ENCODE results near the gene FAT1. TPM values are rescaled to one million over a fixed set of nuclear protein-coding genes. Genes with fewer than 3 reads are reported as not detected.

FAT1 gene
- total RNA-seq, 1 experiment from 2014 or later = 197 TPM

DNA sequence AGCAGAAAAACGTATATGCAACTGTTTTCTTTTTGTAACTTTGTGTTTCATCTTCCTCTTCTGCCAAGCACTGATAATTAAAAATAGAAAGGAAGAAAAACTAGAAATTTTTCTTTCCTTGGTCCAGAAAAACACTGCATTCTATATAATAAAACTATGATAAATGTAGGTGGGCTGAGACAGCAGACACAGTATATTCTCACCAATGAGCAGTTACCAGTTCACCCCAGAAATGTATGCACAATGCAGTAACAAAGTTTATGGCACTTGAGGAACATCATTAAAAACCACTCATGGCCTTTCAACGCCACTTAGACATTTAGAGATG, 79.4 kb downstream of the FAT1 start:
- Mint-ChIP-seq H3K4me3 (ENCODE audit: low read depth, unreplicated experiment) (no peak overlapping the region), H3K27me3 (ENCODE audit: unreplicated experiment) (no peaks in the 10 kb centered on the region), H3K9me3 (ENCODE audit: low read depth, unreplicated experiment) (no peaks in the 10 kb centered on the region), H3K27ac (ENCODE audit: unreplicated experiment) (peak overlapping the region; percentile 77), H3K4me1 (ENCODE audit: low read depth, unreplicated experiment) (peaks cover 48% of the 10 kb centered on the region), H3K36me3 (ENCODE audit: insufficient read depth, unreplicated experiment) (peaks cover 26% of the 10 kb centered on the region)
- CTCF ChIA-PET = interaction anchor here (0.7 to 0.8 kb wide), 2 partner anchors 12 to 13 kb away, joined by 3 to 8 read pairs; no protein-coding TSS in a partner anchor
- no peak for TF ChIP-seq CTCF (IDR thresholded peaks at IDR 0.05; ENCODE audit: unreplicated experiment)
- no TSS peak for BruUV-seq (replicated peaks)
- intact Hi-C loops (cut with micrococcal nuclease; ENCODE audit: unreplicated experiment) = loop anchor here (1.0 kb wide), 1 partner anchor 17 kb away; no protein-coding TSS in a partner anchor
- DNase-seq = no peak

- Mint-ChIP-seq H3K9me3 (ENCODE audit: low read depth, unreplicated experiment) (no peaks in the 10 kb centered on the region), H3K27ac (ENCODE audit: unreplicated experiment) (peak overlapping the region; percentile 77), H3K4me3 (ENCODE audit: low read depth, unreplicated experiment) (no peak overlapping the region), H3K36me3 (ENCODE audit: insufficient read depth, unreplicated experiment) (peaks cover 30% of the 10 kb centered on the region), H3K4me1 (ENCODE audit: low read depth, unreplicated experiment) (peaks cover 48% of the 10 kb centered on the region), H3K27me3 (ENCODE audit: unreplicated experiment) (no peaks in the 10 kb centered on the region)
- BruUV-seq (replicated peaks) = no TSS peak
- CTCF ChIA-PET = interaction anchor here (0.7 to 0.8 kb wide), 2 partner anchors 12 to 14 kb away, joined by 3 to 8 read pairs; no protein-coding TSS in a partner anchor
- TF ChIP-seq CTCF (IDR thresholded peaks at IDR 0.05; ENCODE audit: unreplicated experiment) = no peak
- DNase-seq = peak; percentile 18
- intact Hi-C loops (cut with micrococcal nuclease; ENCODE audit: unreplicated experiment) = loop anchor here (1.0 kb wide), 1 partner anchor 16 kb away; no protein-coding TSS in a partner anchor
Observed at GRCh38 chr4:186643501-186644310, 80.0 kb downstream of the FAT1 start.

- Mint-ChIP-seq H3K4me1 (ENCODE audit: low read depth, unreplicated experiment) (peaks cover 48% of the 10 kb centered on the region), H3K36me3 (ENCODE audit: insufficient read depth, unreplicated experiment) (peaks cover 35% of the 10 kb centered on the region), H3K27me3 (ENCODE audit: unreplicated experiment) (no peaks in the 10 kb centered on the region), H3K4me3 (ENCODE audit: low read depth, unreplicated experiment) (no peak overlapping the region), H3K27ac (ENCODE audit: unreplicated experiment) (peak overlapping the region; percentile 6), H3K9me3 (ENCODE audit: low read depth, unreplicated experiment) (no peaks in the 10 kb centered on the region)
- DNase-seq = no peak
- intact Hi-C loops (cut with micrococcal nuclease; ENCODE audit: unreplicated experiment) = no loop called here
- CTCF ChIA-PET = no interaction called here
- TF ChIP-seq CTCF (IDR thresholded peaks at IDR 0.05; ENCODE audit: unreplicated experiment) = no peak
- BruUV-seq (replicated peaks) = no TSS peak
Observed at GRCh38 chr4:186642998-186643397, 80.7 kb downstream of the FAT1 start.

DNA sequence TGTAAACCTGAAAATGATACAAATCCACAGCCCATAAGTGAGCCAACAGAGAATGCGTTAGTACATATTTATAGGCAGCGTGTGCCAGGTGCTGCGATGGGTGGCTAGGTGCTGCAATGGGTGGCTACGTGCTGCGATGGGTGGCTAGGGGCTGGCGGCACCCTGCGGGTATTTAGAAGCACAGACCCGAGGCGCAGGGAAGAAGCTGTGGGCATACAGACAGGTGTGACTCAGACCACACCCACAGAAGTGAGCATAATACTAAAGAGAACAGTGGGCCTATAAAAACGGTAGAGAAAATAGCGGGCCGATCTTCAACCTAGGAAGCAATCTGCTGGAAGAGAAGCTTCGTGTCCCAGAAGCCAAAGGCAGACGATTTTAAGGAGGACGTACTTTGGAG, 81.1 kb downstream of the FAT1 start:
- CTCF ChIA-PET = no interaction called here
- no peak overlapping the region for H3K4me3 Mint-ChIP-seq (ENCODE audit: low read depth, unreplicated experiment)
- no peaks in the 10 kb centered on the region for H3K9me3 Mint-ChIP-seq (ENCODE audit: low read depth, unreplicated experiment)
- peaks cover 48% of the 10 kb centered on the region for H3K4me1 Mint-ChIP-seq (ENCODE audit: low read depth, unreplicated experiment)
- intact Hi-C loops (cut with micrococcal nuclease; ENCODE audit: unreplicated experiment) = no loop called here
- no peak for DNase-seq
- peaks cover 35% of the 10 kb centered on the region for H3K36me3 Mint-ChIP-seq (ENCODE audit: insufficient read depth, unreplicated experiment)
- H3K27me3 Mint-ChIP-seq (ENCODE audit: unreplicated experiment) = no peaks in the 10 kb centered on the region
- BruUV-seq (replicated peaks) = no TSS peak
- peak overlapping the region; percentile 6 for H3K27ac Mint-ChIP-seq (ENCODE audit: unreplicated experiment)
- no peak for TF ChIP-seq CTCF (IDR thresholded peaks at IDR 0.05; ENCODE audit: unreplicated experiment)
